Aorta (tissue), 5 donors: ENCODE measurements around the gene GRAMD2A. TPM values are rescaled to one million over a fixed set of nuclear protein-coding genes. Genes with fewer than 3 reads are reported as not detected.
"Not testable (repeated sequence)": the region's sequence is repeated elsewhere in the genome, so short reads cannot be mapped to it uniquely, and the experiment has no call there.

ENCODE experiments used
- ATAC-seq: fragments of 200-7000 bp; cut with Tn5 transposase; one replicate; pipeline ENCODE4 v1.9.1; 2022; ENCODE audit warnings: moderate library complexity; ENCODE audit not compliant: low FRiP score
- DNase-seq, 2 donors: peaks; one replicate each; pipeline ENCODE4 v3.0.0-alpha.2; 2020
- H3K27ac ChIP-seq, 2 donors: one replicate each; pipeline ENCODE4 v1.5.1; 2013; ENCODE audit warnings: low read length in 2 of 2, mild to moderate bottlenecking in 2 of 2, moderate library complexity in 2 of 2, control low read depth in 1 of 2, inconsistent platforms in 1 of 2, low read depth in 1 of 2
- H3K27me3 ChIP-seq, 2 donors: one replicate each; pipeline ENCODE4 v1.6.1; 2013; ENCODE audit warnings: control low read depth in 1 of 2, low read length in 1 of 2, mild to moderate bottlenecking in 1 of 2, moderate library complexity in 1 of 2; ENCODE audit not compliant: insufficient read depth in 2 of 2, control insufficient read depth in 1 of 2
- H3K36me3 ChIP-seq, 2 donors: one replicate each; pipeline ENCODE4 v1.6.1; 2013; ENCODE audit warnings: control low read depth in 1 of 2, low read length in 1 of 2, mild to moderate bottlenecking in 1 of 2; ENCODE audit not compliant: insufficient read depth in 2 of 2, control insufficient read depth in 1 of 2
- H3K4me1 ChIP-seq, 2 donors: one replicate each; pipeline ENCODE4 v1.6.1; 2013; ENCODE audit warnings: low read length in 2 of 2, control low read depth in 1 of 2, mild to moderate bottlenecking in 1 of 2, moderate library complexity in 1 of 2; ENCODE audit not compliant: insufficient read depth in 2 of 2, control insufficient read depth in 1 of 2
- H3K4me3 ChIP-seq, 2 donors: one replicate each; pipeline ENCODE4 v1.5.1; 2013; ENCODE audit warnings: low read length in 2 of 2, control low read depth in 1 of 2, mild to moderate bottlenecking in 1 of 2
- H3K9me3 ChIP-seq: one replicate; pipeline ENCODE4 v1.6.1; 2013; ENCODE audit warnings: mild to moderate bottlenecking, low read length; ENCODE audit not compliant: control insufficient read depth
- WGBS, 2 donors: extraction: QIAGEN DNeasy Blood & Tissue Kit; methylation state at CpG; one replicate each; pipeline ENCODE4 v1.1.7; 2013; 5-methylcytosine and 5-hydroxymethylcytosine counted together
- intact Hi-C, 2 donors: fragments of 100-400 bp; cut with DNase I; formaldehyde crosslinking; loops; one replicate each; pipeline versions ENCODE4 v1.14.2 to v1.15.0; 2022
- polyA plus RNA-seq, 2 donors: library from polyadenylated mRNA; stranded (reverse); fragments of 200-250 nt; gene quantifications; one replicate each; pipeline ENCODE4 v1.2.3, GENCODE V29; 2013
- total RNA-seq, 2 donors: library from RNA; stranded (reverse); fragmentation: NEBNext Ultra II Directional; extraction: Animal tissue kit (Norgen Biotek cat#: 25700); gene quantifications; one replicate each; pipeline ENCODE4 v1.2.1, GENCODE V29; 2021
- donor health status: healthy with polysubstance abuse.
- donor health status: Bipolar disorder and iron deficiency.
- donor health status: DM: no; HTN: no; CAD: no.
- donor health status: DM: no; HTN: no; CAD: no.
- donor health status: DM: yes; HTN: yes; CAD: no.

The GRAMD2A gene
- total and polyA plus RNA-seq, 4 donors: 0.13 to 1.5 (median 0.56) TPM

GRCh38 chr15:72176159-72176558 is 21.4 kb downstream of the GRAMD2A start:
- no peak overlapping the region for H3K27ac ChIP-seq
- H3K9me3 ChIP-seq: no peaks in the 10 kb centered on the region
- WGBS, 2 donors: 7 to 16% methylated on average over 6 of the region's 6 CpGs

GRCh38 chr15:72175186-72176044 is 22.2 kb downstream of the GRAMD2A start:
- Histone ChIP-seq H3K4me1 (peaks cover 0 to 1% of the 10 kb centered on the region in 2 donors), H3K4me3 (no peak overlapping the region), H3K27ac (no peak overlapping the region), H3K27me3 (no peaks in the 10 kb centered on the region), H3K9me3 (no peaks in the 10 kb centered on the region), H3K36me3 (no peaks in the 10 kb centered on the region)
- ATAC-seq: no peak
- intact Hi-C loops: no loop called here
- WGBS, 2 donors: 91 to 92% methylated on average over 15 of the region's 15 CpGs
- peak in 1 of 2 donors; percentile 30 for DNase-seq

More at GRCh38 chr15:72176159-72176558, 21.4 kb downstream of the GRAMD2A start:
- intact Hi-C loops: no loop called here
- DNase-seq (peak in 1 of 2 donors; percentile 66), ATAC-seq (peak; percentile 37)
- Histone ChIP-seq H3K27me3 (no peaks in the 10 kb centered on the region), H3K36me3 (no peaks in the 10 kb centered on the region), H3K4me1 (peaks cover 0 to 1% of the 10 kb centered on the region in 2 donors), H3K4me3 (no peak overlapping the region)

GRCh38 chr15:72174551-72175165 is 22.9 kb downstream of the GRAMD2A start:
- intact Hi-C loops: no loop called here
- WGBS, 2 donors: 91% methylated on average over 5 of the region's 5 CpGs
- Histone ChIP-seq H3K27me3 (no peaks in the 10 kb centered on the region), H3K4me3 (no peak overlapping the region), H3K9me3 (no peaks in the 10 kb centered on the region), H3K27ac (no peak overlapping the region), H3K36me3 (no peaks in the 10 kb centered on the region), H3K4me1 (no peaks in the 10 kb centered on the region)
- ATAC-seq (no peak), DNase-seq (peak in 1 of 2 donors; percentile 16)

- Histone ChIP-seq H3K4me1 (no peaks in the 10 kb centered on the region), H3K9me3 (no peaks in the 10 kb centered on the region), H3K36me3 (no peaks in the 10 kb centered on the region), H3K27ac (no peak overlapping the region), H3K27me3 (no peaks in the 10 kb centered on the region), H3K4me3 (no peak overlapping the region)
- 85 to 93% methylated on average over 12 of the region's 12 CpGs for WGBS, 2 donors
- DNase-seq (peak in 1 of 2 donors; percentile 21), ATAC-seq (no peak)
- intact Hi-C loops: no loop called here
Observed at GRCh38 chr15:72173864-72174550, 23.6 kb downstream of the GRAMD2A start.

GRCh38 chr15:72173401-72173800 is 24.2 kb downstream of the GRAMD2A start:
- DNase-seq (peak in 1 of 2 donors; percentile 23), ATAC-seq (no peak)
- Histone ChIP-seq H3K4me3 (no peak overlapping the region), H3K4me1 (no peaks in the 10 kb centered on the region), H3K27me3 (no peaks in the 10 kb centered on the region), H3K27ac (no peak overlapping the region), H3K9me3 (no peaks in the 10 kb centered on the region), H3K36me3 (no peaks in the 10 kb centered on the region)
- intact Hi-C loops: no loop called here
- WGBS, 2 donors: 96% methylated on average over 6 of the region's 6 CpGs

GRCh38 chr15:72172796-72173195 is 24.8 kb downstream of the GRAMD2A start:
- Histone ChIP-seq H3K9me3 (no peaks in the 10 kb centered on the region), H3K4me1 (no peaks in the 10 kb centered on the region), H3K27ac (no peak overlapping the region), H3K27me3 (no peaks in the 10 kb centered on the region), H3K36me3 (no peaks in the 10 kb centered on the region), H3K4me3 (no peak overlapping the region)
- 91% methylated on average over 5 of the region's 5 CpGs for whole genome bisulfite sequencing, 2 donors
- intact Hi-C loops: no loop called here
- DNase-seq (peak in 1 of 2 donors; percentile 20), ATAC-seq (no peak)

GRCh38 chr15:72171978-72172377 is 25.6 kb downstream of the GRAMD2A start:
- H3K36me3 ChIP-seq, H3K4me1 ChIP-seq, ATAC-seq, H3K4me3 ChIP-seq, H3K9me3 ChIP-seq, H3K27ac ChIP-seq, intact Hi-C loops, H3K27me3 ChIP-seq: not testable (repeated sequence)
- DNase-seq: peak in 1 of 2 donors; percentile 20
- 92 to 94% methylated on average over 10 of the region's 10 CpGs for WGBS, 2 donors

GRCh38 chr15:72170691-72171090 is 26.9 kb downstream of the GRAMD2A start:
- Histone ChIP-seq H3K27me3 (no peaks in the 10 kb centered on the region), H3K9me3 (no peaks in the 10 kb centered on the region), H3K4me3 (no peak overlapping the region), H3K36me3 (no peaks in the 10 kb centered on the region), H3K4me1 (no peaks in the 10 kb centered on the region), H3K27ac (no peak overlapping the region)
- ATAC-seq (no peak), DNase-seq (peak in 1 of 2 donors; percentile 23)
- intact Hi-C loops: no loop called here
- 92 to 95% methylated on average over 7 of the region's 7 CpGs for WGBS, 2 donors
